PFSK-1 (cell line): ENCODE results near the gene MAP1S.

ENCODE experiments used
- POLR2AphosphoS5 ChIP-seq: IDR thresholded peaks from 2 replicates; pipeline ENCODE4 v1.6.1; 2012; ENCODE audit warnings: low read depth, mild to moderate bottlenecking, control low read depth, low read length, moderate library complexity
- SIN3A ChIP-seq: IDR thresholded peaks from 2 replicates; pipeline ENCODE4 v1.6.1; 2012; ENCODE audit warnings: mild to moderate bottlenecking, low read length, moderate library complexity, borderline replicate concordance; ENCODE audit not compliant: insufficient read depth

GRCh38 chr19:17778251-17778967, 59.1 kb downstream of the MAP1S start:
- TF ChIP-seq POLR2AphosphoS5 (no peak), SIN3A (no peak)
